ENCODE measurements around the gene YDJC. TPM values are rescaled to one million over a fixed set of nuclear protein-coding genes. Genes with fewer than 3 reads are reported as not detected.

YDJC gene
- total and polyA plus RNA-seq, 2 donors (not counting 1 experiment from before 2014, with no cell fraction given) = 48.8 to 82.8 TPM

DNA sequence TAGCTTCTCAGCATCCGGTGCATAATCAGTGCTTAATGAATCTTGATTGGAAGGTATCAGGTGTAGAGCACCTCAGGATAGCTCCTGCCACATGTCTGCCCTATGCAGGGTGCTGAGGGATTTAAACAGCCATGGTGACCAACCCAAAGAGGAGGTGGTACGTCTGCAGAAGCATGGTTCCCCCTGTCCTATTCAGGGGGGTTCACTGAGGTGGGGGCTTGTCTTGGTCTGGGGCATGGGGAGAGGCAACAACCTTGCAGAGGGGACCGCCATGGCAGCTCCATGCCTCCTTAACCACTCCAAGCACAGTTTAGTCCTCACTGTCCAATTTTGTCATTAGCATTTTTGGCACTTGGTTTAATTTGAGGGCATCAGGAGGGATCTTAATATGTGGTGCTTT, 37.4 kb downstream of the YDJC start:
- ChIA-PET CTCF (interaction anchor here (0.9 kb wide), 1 partner anchor 37 kb away, joined by 3 read pairs; no protein-coding TSS in a partner anchor), POLR2A (no interaction called here)
- H3K9ac ChIP-seq (ENCODE audit: low read length) = no peak overlapping the region
- peaks cover 97% of the 10 kb centered on the region for H3K79me2 ChIP-seq (ENCODE audit: control insufficient read depth, insufficient read depth, low read length)
- Mint-ChIP-seq H3K4me3 (no peak overlapping the region), H3K4me1 (peaks cover 59% of the 10 kb centered on the region), H3K9me3 (ENCODE audit: insufficient read depth) (no peaks in the 10 kb centered on the region), H3K27ac (no peak overlapping the region), H3K27me3 (no peaks in the 10 kb centered on the region)
- no peaks in the 10 kb centered on the region for H3K27me3 ChIP-seq (replicated peaks in 1 of 4; ENCODE audit: control extremely low read depth in 1 of 4, control insufficient read depth in 3 of 4, insufficient read depth in 4 of 4, low read length in 3 of 4)
- H3K4me3 ChIP-seq (ENCODE audit: control extremely low read depth in 1 of 5, extremely low read depth in 1 of 5, insufficient read depth in 1 of 5, low read depth in 2 of 5, low read length in 4 of 5) = no peak overlapping the region
- no peak overlapping the region for H3K27ac ChIP-seq (ENCODE audit: low read length in 2 of 2)
- no peak overlapping the region for H3K4me2 ChIP-seq (replicated peaks; ENCODE audit: low read depth, low read length, poor library complexity, severe bottlenecking)
- DNase-seq = no peak
- no peak for TF ChIP-seq EZH2 (IDR thresholded peaks at IDR 0.05; ENCODE audit: borderline replicate concordance, insufficient read depth, low read depth, low read length, poor library complexity, severe bottlenecking)
- TF ChIP-seq, protein P1, sequence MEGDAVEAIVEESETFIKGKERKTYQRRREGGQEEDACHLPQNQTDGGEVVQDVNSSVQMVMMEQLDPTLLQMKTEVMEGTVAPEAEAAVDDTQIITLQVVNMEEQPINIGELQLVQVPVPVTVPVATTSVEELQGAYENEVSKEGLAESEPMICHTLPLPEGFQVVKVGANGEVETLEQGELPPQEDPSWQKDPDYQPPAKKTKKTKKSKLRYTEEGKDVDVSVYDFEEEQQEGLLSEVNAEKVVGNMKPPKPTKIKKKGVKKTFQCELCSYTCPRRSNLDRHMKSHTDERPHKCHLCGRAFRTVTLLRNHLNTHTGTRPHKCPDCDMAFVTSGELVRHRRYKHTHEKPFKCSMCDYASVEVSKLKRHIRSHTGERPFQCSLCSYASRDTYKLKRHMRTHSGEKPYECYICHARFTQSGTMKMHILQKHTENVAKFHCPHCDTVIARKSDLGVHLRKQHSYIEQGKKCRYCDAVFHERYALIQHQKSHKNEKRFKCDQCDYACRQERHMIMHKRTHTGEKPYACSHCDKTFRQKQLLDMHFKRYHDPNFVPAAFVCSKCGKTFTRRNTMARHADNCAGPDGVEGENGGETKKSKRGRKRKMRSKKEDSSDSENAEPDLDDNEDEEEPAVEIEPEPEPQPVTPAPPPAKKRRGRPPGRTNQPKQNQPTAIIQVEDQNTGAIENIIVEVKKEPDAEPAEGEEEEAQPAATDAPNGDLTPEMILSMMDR (IDR thresholded peaks at IDR 0.05) = no peak
- H3K36me3 ChIP-seq (replicated peaks in 1 of 2; ENCODE audit: control extremely low read depth in 1 of 2, control insufficient read depth in 1 of 2, extremely low read depth in 1 of 2, insufficient read depth in 2 of 2, low read length in 1 of 2) = peaks cover 0 to 53% of the 10 kb centered on the region in 2 experiments
- H3K4me1 ChIP-seq (ENCODE audit: control insufficient read depth in 2 of 2, insufficient read depth in 2 of 2, low read length in 2 of 2) = peaks cover 33 to 44% of the 10 kb centered on the region in 2 donors
- 100% methylated on average over 1 of the region's 3 CpGs for WGBS (ENCODE audit: insufficient coverage)
- H3K9me3 ChIP-seq (ENCODE audit: control extremely low read depth in 1 of 3, control insufficient read depth in 2 of 3, insufficient read depth in 1 of 3, low read length in 2 of 3) = peaks cover 0 to 5% (median 0%) of the 10 kb centered on the region in 3 donors
- peaks cover 100% of the 10 kb centered on the region for H4K20me1 ChIP-seq (ENCODE audit: control insufficient read depth, insufficient read depth, low read length, poor library complexity, severe bottlenecking)
- no peak for ATAC-seq (ENCODE audit: low read depth)
- intact Hi-C loops (cut with micrococcal nuclease) = no loop called here
- no peak overlapping the region for H2AFZ ChIP-seq (ENCODE audit: insufficient read depth, low read depth, low read length, poor library complexity, severe bottlenecking)

DNA sequence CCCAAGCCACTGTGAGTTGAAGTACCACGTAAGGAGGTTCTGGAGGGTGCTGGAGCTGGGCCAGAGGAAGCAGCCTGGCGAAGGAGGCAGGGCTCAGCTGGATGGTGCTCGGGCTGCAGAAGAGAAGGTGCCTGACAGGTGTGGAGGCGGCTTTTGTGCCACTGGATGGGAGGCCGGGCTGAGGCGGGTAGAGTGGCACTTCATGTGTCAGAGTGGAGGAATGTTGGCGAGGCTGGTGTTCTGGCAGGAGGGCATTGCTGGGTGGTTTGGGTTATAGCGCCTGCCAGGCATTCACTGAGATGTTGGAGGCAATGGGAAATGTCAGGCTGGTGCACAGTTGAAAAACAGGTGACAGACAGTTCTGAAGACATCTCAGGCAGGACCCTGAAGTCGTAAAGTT, 38.1 kb downstream of the YDJC start:
- DNase-seq = no peak
- peaks cover 95% of the 10 kb centered on the region for H4K20me1 ChIP-seq (ENCODE audit: control insufficient read depth, insufficient read depth, low read length, poor library complexity, severe bottlenecking)
- H3K27me3 ChIP-seq (replicated peaks in 1 of 4; ENCODE audit: control extremely low read depth in 1 of 4, control insufficient read depth in 3 of 4, insufficient read depth in 4 of 4, low read length in 3 of 4) = no peaks in the 10 kb centered on the region
- peaks cover 62% of the 10 kb centered on the region for H3K4me1 Mint-ChIP-seq
- H3K4me3 ChIP-seq (ENCODE audit: control extremely low read depth in 1 of 5, extremely low read depth in 1 of 5, insufficient read depth in 1 of 5, low read depth in 2 of 5, low read length in 4 of 5) = no peak overlapping the region
- TF ChIP-seq, protein P1 (IDR thresholded peaks at IDR 0.05) = no peak
- intact Hi-C loops (cut with micrococcal nuclease) = no loop called here
- H2AFZ ChIP-seq (ENCODE audit: insufficient read depth, low read depth, low read length, poor library complexity, severe bottlenecking) = no peak overlapping the region
- 63% methylated on average over 8 of the region's 9 CpGs for WGBS (ENCODE audit: insufficient coverage)
- H3K4me1 ChIP-seq (ENCODE audit: control insufficient read depth in 2 of 2, insufficient read depth in 2 of 2, low read length in 2 of 2) = peaks cover 36 to 50% of the 10 kb centered on the region in 2 donors
- H3K27ac Mint-ChIP-seq = peak overlapping the region; percentile 63
- H3K36me3 ChIP-seq (replicated peaks in 1 of 2; ENCODE audit: control extremely low read depth in 1 of 2, control insufficient read depth in 1 of 2, extremely low read depth in 1 of 2, insufficient read depth in 2 of 2, low read length in 1 of 2) = peaks cover 0 to 50% of the 10 kb centered on the region in 2 experiments
- ATAC-seq (ENCODE audit: low read depth) = no peak
- H3K4me3 Mint-ChIP-seq = peak overlapping the region; percentile 10
- H3K9me3 Mint-ChIP-seq (ENCODE audit: insufficient read depth) = no peaks in the 10 kb centered on the region
- H3K79me2 ChIP-seq (ENCODE audit: control insufficient read depth, insufficient read depth, low read length) = peaks cover 95% of the 10 kb centered on the region
- H3K9me3 ChIP-seq (ENCODE audit: control extremely low read depth in 1 of 3, control insufficient read depth in 2 of 3, insufficient read depth in 1 of 3, low read length in 2 of 3) = peaks cover 0 to 5% (median 0%) of the 10 kb centered on the region in 3 donors
- ChIA-PET CTCF (no interaction called here), POLR2A (no interaction called here)
- no peak overlapping the region for H3K9ac ChIP-seq (ENCODE audit: low read length)
- H3K27me3 Mint-ChIP-seq = no peaks in the 10 kb centered on the region
- H3K27ac ChIP-seq (ENCODE audit: low read length in 2 of 2) = no peak overlapping the region
- H3K4me2 ChIP-seq (replicated peaks; ENCODE audit: low read depth, low read length, poor library complexity, severe bottlenecking) = peak overlapping the region; percentile 44
